ENCODE results near the gene TXLNG. TPM values are rescaled to one million over a fixed set of nuclear protein-coding genes. Genes with fewer than 3 reads are reported as not detected.

The TXLNG gene
- total RNA-seq, 2 experiments from 2014 or later = 17.2 to 17.5 TPM

DNA sequence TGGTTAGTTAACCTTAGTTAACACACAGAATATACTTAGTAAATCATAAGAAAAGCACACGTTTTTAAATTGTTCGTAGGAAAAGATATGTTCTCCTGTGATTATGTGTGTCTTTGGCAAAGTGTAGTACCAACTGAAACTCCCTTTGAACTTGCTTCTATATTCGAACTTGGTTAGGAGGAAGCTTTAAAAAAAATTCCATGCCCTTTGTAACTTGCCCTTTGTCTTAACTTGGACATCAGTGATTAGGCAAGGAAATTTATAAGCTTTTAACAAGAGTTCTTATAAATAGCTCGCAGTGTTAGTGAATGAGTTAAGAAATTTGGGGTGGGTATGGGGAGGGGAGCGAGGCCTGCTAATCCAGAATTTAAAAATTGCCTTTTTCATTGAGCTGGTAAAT is 33.4 kb downstream of the TXLNG start:
- Mint-ChIP-seq H3K4me1 (ENCODE audit: low read depth) (peaks cover 8% of the 10 kb centered on the region), H3K27me3 (no peaks in the 10 kb centered on the region), H3K36me3 (ENCODE audit: low read depth) (peaks cover 47% of the 10 kb centered on the region), H3K9me3 (no peaks in the 10 kb centered on the region), H3K4me3 (no peak overlapping the region), H3K27ac (no peak overlapping the region)
- H3K4me1 ChIP-seq (ENCODE audit: insufficient read depth, low read length) = no peaks in the 10 kb centered on the region
- H3K27ac ChIP-seq (ENCODE audit: low read depth in 1 of 2, low read length in 2 of 2) = no peak overlapping the region
- peaks cover 29% of the 10 kb centered on the region for H3K36me3 ChIP-seq (ENCODE audit: insufficient read depth, low read length)
- POLR2A ChIA-PET = no interaction called here
- H3K9me3 ChIP-seq (ENCODE audit: control insufficient read depth in 1 of 2, insufficient read depth in 1 of 2, low read length in 2 of 2) = no peaks in the 10 kb centered on the region
- H3K4me3 ChIP-seq (ENCODE audit: low read length) = no peak overlapping the region
- ATAC-seq (ENCODE audit: poor library complexity) (no peak), DNase-seq (no peak)
- H3K27me3 ChIP-seq (ENCODE audit: control insufficient read depth in 1 of 2, insufficient read depth in 2 of 2, low read length in 2 of 2) = no peaks in the 10 kb centered on the region
- TF ChIP-seq, protein P1, sequence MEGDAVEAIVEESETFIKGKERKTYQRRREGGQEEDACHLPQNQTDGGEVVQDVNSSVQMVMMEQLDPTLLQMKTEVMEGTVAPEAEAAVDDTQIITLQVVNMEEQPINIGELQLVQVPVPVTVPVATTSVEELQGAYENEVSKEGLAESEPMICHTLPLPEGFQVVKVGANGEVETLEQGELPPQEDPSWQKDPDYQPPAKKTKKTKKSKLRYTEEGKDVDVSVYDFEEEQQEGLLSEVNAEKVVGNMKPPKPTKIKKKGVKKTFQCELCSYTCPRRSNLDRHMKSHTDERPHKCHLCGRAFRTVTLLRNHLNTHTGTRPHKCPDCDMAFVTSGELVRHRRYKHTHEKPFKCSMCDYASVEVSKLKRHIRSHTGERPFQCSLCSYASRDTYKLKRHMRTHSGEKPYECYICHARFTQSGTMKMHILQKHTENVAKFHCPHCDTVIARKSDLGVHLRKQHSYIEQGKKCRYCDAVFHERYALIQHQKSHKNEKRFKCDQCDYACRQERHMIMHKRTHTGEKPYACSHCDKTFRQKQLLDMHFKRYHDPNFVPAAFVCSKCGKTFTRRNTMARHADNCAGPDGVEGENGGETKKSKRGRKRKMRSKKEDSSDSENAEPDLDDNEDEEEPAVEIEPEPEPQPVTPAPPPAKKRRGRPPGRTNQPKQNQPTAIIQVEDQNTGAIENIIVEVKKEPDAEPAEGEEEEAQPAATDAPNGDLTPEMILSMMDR (IDR thresholded peaks at IDR 0.05) = no peak
- intact Hi-C loops (cut with DNase I, micrococcal nuclease) = no loop called here
- CTCF ChIA-PET = interaction anchor here (0.9 kb wide), 1 partner anchor 73 kb away, joined by 3 read pairs; no protein-coding TSS in a partner anchor

DNA sequence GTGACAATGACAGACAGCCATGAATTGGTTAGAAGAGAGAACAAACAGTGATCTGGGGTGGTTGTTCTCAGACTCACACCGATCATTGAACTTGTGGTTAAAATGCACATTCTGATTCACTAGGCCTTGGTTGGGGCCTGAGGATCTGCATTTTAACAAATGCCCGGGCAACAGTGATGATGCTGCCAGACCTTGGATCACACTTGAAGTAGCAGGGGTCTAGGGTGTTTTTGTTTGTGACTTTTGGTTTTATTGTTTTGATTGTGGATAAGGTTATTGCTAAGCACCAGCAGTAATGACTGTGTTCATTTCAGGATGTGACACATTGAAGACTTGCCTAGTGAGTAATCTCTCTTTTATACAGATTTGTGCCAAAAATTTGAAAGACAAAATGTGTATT is 36.5 kb downstream of the TXLNG start:
- DNase-seq (no peak), ATAC-seq (ENCODE audit: poor library complexity) (no peak)
- H3K4me3 ChIP-seq (ENCODE audit: low read length) = no peak overlapping the region
- H3K9me3 ChIP-seq (ENCODE audit: control insufficient read depth in 1 of 2, insufficient read depth in 1 of 2, low read length in 2 of 2) = no peaks in the 10 kb centered on the region
- H3K4me1 Mint-ChIP-seq (ENCODE audit: low read depth) = no peaks in the 10 kb centered on the region
- H3K27me3 ChIP-seq (ENCODE audit: control insufficient read depth in 1 of 2, insufficient read depth in 2 of 2, low read length in 2 of 2) = no peaks in the 10 kb centered on the region
- peaks cover 49% of the 10 kb centered on the region for H3K36me3 Mint-ChIP-seq (ENCODE audit: low read depth)
- CTCF ChIA-PET = no interaction called here
- H3K27ac Mint-ChIP-seq = no peak overlapping the region
- POLR2A ChIA-PET = no interaction called here
- intact Hi-C loops (cut with DNase I, micrococcal nuclease) = no loop called here
- no peaks in the 10 kb centered on the region for H3K4me1 ChIP-seq (ENCODE audit: insufficient read depth, low read length)
- peaks cover 35% of the 10 kb centered on the region for H3K36me3 ChIP-seq (ENCODE audit: insufficient read depth, low read length)
- TF ChIP-seq, protein P1 (IDR thresholded peaks at IDR 0.05) = no peak
- H3K9me3 Mint-ChIP-seq = no peaks in the 10 kb centered on the region
- no peaks in the 10 kb centered on the region for H3K27me3 Mint-ChIP-seq
- H3K27ac ChIP-seq (ENCODE audit: low read depth in 1 of 2, low read length in 2 of 2) = no peak overlapping the region
- no peak overlapping the region for H3K4me3 Mint-ChIP-seq

DNA sequence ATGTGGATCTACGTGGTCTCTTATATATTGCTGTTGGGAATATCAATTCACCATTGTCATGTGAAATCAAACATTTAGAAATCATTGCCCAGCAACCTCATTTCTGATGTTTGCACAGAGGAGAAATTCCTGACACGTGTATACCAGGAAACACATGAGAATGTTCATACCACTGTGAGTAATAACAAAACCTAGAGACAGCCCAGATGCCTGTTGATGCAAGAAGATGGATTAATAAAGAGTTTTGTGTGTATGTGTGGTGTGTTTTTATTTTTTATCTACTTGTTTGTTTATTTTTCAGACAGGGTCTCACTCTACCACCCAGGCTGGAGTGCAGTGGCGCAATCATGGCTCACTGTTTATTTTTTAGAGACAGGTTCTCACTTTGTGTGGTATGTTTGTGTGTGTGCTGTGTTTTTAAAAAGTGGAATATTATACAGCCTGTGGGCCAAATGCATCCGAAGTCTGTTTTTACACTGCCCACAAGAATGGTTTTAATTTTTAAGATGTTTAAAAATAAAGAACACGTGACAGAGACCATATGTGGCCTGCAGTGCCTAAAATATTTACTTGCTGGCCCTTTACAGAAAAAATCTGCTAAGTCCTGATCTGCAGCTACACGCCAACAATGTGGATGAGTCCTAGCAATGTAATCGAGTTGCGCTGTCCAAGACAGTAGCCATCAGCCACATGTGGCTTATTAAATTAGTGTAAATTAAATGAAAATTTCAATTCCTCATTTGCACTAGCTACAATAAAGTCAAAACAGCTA is 39.2 kb downstream of the TXLNG start:
- H3K27me3 Mint-ChIP-seq = no peaks in the 10 kb centered on the region
- TF ChIP-seq, protein P1 (IDR thresholded peaks at IDR 0.05) = no peak
- H3K4me3 Mint-ChIP-seq = no peak overlapping the region
- Histone ChIP-seq H3K36me3 (ENCODE audit: insufficient read depth, low read length) (peaks cover 32% of the 10 kb centered on the region), H3K4me1 (ENCODE audit: insufficient read depth, low read length) (no peaks in the 10 kb centered on the region), H3K27me3 (ENCODE audit: control insufficient read depth in 1 of 2, insufficient read depth in 2 of 2, low read length in 2 of 2) (no peaks in the 10 kb centered on the region), H3K27ac (ENCODE audit: low read depth in 1 of 2, low read length in 2 of 2) (no peak overlapping the region), H3K9me3 (ENCODE audit: control insufficient read depth in 1 of 2, insufficient read depth in 1 of 2, low read length in 2 of 2) (no peaks in the 10 kb centered on the region), H3K4me3 (ENCODE audit: low read length) (no peak overlapping the region)
- ATAC-seq (ENCODE audit: poor library complexity) = no peak
- CTCF ChIA-PET = interaction anchor here (1.2 to 1.4 kb wide), 3 partner anchors 10 to 62 kb away, joined by 3 to 10 read pairs (median 4); no protein-coding TSS in a partner anchor
- no peaks in the 10 kb centered on the region for H3K9me3 Mint-ChIP-seq
- intact Hi-C loops (cut with DNase I, micrococcal nuclease) = loop anchor here (1.0 to 5.0 kb wide), 3 partner anchors 19 to 222 kb away; no protein-coding TSS in a partner anchor
- no peaks in the 10 kb centered on the region for H3K4me1 Mint-ChIP-seq (ENCODE audit: low read depth)
- peaks cover 50% of the 10 kb centered on the region for H3K36me3 Mint-ChIP-seq (ENCODE audit: low read depth)
- H3K27ac Mint-ChIP-seq = no peak overlapping the region
- no peak for DNase-seq
- POLR2A ChIA-PET = no interaction called here
